ENCODE data around the gene MED17. TPM values are rescaled to one million over a fixed set of nuclear protein-coding genes. Genes with fewer than 3 reads are reported as not detected.

The MED17 gene, protein sequence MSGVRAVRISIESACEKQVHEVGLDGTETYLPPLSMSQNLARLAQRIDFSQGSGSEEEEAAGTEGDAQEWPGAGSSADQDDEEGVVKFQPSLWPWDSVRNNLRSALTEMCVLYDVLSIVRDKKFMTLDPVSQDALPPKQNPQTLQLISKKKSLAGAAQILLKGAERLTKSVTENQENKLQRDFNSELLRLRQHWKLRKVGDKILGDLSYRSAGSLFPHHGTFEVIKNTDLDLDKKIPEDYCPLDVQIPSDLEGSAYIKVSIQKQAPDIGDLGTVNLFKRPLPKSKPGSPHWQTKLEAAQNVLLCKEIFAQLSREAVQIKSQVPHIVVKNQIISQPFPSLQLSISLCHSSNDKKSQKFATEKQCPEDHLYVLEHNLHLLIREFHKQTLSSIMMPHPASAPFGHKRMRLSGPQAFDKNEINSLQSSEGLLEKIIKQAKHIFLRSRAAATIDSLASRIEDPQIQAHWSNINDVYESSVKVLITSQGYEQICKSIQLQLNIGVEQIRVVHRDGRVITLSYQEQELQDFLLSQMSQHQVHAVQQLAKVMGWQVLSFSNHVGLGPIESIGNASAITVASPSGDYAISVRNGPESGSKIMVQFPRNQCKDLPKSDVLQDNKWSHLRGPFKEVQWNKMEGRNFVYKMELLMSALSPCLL
- polyA plus RNA-seq (ENCODE audit: insufficient read length in 3 of 3): 10 to 100 TPM; 34.6 to 44.8 (median 35.5) TPM
- long read RNA-seq, donor 1, full-length matches to known transcripts: 5 of 5 reads
- long read RNA-seq, donor 1, partial matches to known transcripts: 0 of 5 reads
- long read RNA-seq, donor 1, other reads (novel, unspliced or antisense): 0 of 5 reads
- long read RNA-seq, donor 2, full-length matches to known transcripts: 9 of 9 reads
- long read RNA-seq, donor 2, partial matches to known transcripts: 0 of 9 reads
- long read RNA-seq, donor 2, other reads (novel, unspliced or antisense): 0 of 9 reads
- long read RNA-seq, donor 3, full-length matches to known transcripts: 14 of 14 reads
- long read RNA-seq, donor 3, partial matches to known transcripts: 0 of 14 reads
- long read RNA-seq, donor 3, other reads (novel, unspliced or antisense): 0 of 14 reads
- long read RNA-seq, donor 4, full-length matches to known transcripts: 8 of 8 reads
- long read RNA-seq, donor 4, partial matches to known transcripts: 0 of 8 reads
- long read RNA-seq, donor 4, other reads (novel, unspliced or antisense): 0 of 8 reads
- long read RNA-seq, donor 5: 0 reads
- long read RNA-seq, donor 6, full-length matches to known transcripts: 9 of 9 reads
- long read RNA-seq, donor 6, partial matches to known transcripts: 0 of 9 reads
- long read RNA-seq, donor 6, other reads (novel, unspliced or antisense): 0 of 9 reads
- long read RNA-seq, donor 7, full-length matches to known transcripts: 12 of 12 reads
- long read RNA-seq, donor 7, partial matches to known transcripts: 0 of 12 reads
- long read RNA-seq, donor 7, other reads (novel, unspliced or antisense): 0 of 12 reads
- long read RNA-seq, donor 8, full-length matches to known transcripts: 12 of 12 reads
- long read RNA-seq, donor 8, partial matches to known transcripts: 0 of 12 reads
- long read RNA-seq, donor 8, other reads (novel, unspliced or antisense): 0 of 12 reads
- long read RNA-seq, donor 9, full-length matches to known transcripts: 11 of 11 reads
- long read RNA-seq, donor 9, partial matches to known transcripts: 0 of 11 reads
- long read RNA-seq, donor 9, other reads (novel, unspliced or antisense): 0 of 11 reads
- long read RNA-seq, donor 10, full-length matches to known transcripts: 6 of 6 reads
- long read RNA-seq, donor 10, partial matches to known transcripts: 0 of 6 reads
- long read RNA-seq, donor 10, other reads (novel, unspliced or antisense): 0 of 6 reads
- long read RNA-seq, donor 11, full-length matches to known transcripts: 8 of 8 reads
- long read RNA-seq, donor 11, partial matches to known transcripts: 0 of 8 reads
- long read RNA-seq, donor 11, other reads (novel, unspliced or antisense): 0 of 8 reads
- long read RNA-seq, donor 12, full-length matches to known transcripts: 2 of 2 reads
- long read RNA-seq, donor 12, partial matches to known transcripts: 0 of 2 reads
- long read RNA-seq, donor 12, other reads (novel, unspliced or antisense): 0 of 2 reads
- long read RNA-seq, donor 13: 0 reads
- long read RNA-seq, donor 14, full-length matches to known transcripts: 9 of 9 reads
- long read RNA-seq, donor 14, partial matches to known transcripts: 0 of 9 reads
- long read RNA-seq, donor 14, other reads (novel, unspliced or antisense): 0 of 9 reads
- long read RNA-seq, donor 15, partial matches to known transcripts: 0 of 1 reads
- long read RNA-seq, donor 15, other reads (novel, unspliced or antisense): 0 of 1 reads
- long read RNA-seq, donor 16, full-length matches to known transcripts: 33 of 33 reads
- long read RNA-seq, donor 16, partial matches to known transcripts: 0 of 33 reads
- long read RNA-seq, donor 16, other reads (novel, unspliced or antisense): 0 of 33 reads

DNA sequence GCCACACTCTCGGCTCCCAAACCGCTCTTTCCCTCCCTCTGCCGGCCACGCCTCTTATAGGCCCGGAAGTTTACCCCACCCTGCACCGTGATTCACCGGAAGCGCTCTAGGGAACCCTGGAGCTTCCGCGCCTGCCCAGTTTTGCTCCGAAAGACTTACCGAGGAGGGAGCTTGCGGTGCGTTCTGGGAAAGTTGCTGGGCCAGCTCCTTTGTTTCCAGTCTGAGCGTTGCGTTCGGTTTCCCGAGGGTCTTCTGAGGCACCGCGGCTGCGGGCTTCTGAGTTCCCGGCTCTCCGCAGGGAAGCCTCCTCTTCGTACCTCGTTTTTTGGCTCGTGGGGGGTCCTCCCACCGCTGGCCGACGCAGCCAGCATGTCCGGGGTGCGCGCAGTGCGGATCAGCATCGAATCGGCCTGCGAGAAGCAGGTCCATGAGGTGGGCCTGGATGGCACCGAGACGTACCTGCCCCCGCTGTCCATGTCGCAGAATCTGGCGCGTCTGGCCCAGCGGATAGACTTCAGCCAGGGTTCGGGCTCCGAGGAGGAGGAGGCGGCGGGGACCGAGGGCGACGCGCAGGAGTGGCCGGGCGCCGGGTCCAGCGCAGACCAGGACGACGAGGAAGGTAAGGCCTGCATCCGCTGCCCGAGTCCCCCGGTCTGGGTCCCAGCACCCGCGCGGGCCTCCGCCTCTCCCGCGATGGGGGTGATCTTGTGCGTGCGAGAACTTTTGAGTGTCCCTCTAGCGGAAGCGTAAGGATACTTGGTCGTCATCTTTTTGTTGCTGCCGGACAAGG lies at the start of gene MED17:
MED17 (plus strand) TSS at position 138 of the 790 bp plus-strand sequence; CDS start at position 370, 232 bp downstream.
- peak; percentile 86 to 95 (median 91) for DNase-seq (ENCODE audit: extremely low read depth in 1 of 11, low read depth in 9 of 11, low spot score in 4 of 11)

DNA sequence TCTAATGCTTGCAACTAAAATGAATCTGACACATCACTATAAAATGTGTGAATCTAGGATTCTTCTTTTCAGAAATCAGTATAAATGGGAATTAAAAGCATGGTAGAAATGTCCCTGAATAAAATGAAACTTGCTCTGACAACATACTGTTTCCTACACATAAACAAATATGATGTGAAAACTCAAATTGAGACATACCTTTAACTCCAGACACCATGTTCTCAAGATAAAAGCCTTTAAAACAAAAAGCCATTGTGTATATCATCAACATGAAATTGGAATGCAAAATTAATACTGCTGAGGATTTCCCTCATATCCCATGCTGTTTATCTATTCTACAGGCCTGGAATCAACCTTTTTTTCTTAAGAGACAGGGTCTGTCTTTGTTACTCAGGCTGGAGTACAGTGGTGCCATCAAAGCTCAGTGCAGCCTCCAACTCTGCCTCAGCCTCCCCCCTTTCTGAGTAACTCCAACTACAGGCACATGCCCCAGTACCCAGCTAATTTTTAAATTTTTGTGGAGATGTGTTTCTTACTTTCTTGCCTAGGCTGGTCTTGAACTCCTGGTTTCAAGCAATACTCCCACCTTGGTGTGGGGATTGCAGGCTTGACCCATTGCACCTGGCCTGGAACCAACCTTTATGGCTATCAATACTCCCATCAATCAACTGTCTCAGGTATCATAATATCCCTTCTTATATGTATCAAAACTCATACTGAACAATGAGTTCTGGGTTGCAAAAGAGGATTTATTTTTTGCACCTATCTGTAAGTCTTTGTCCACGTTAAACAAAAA lies 49.5 kb upstream of the MED17 start:
- no peak for DNase-seq (ENCODE audit: extremely low read depth in 1 of 11, low read depth in 9 of 11, low spot score in 4 of 11)

DNA sequence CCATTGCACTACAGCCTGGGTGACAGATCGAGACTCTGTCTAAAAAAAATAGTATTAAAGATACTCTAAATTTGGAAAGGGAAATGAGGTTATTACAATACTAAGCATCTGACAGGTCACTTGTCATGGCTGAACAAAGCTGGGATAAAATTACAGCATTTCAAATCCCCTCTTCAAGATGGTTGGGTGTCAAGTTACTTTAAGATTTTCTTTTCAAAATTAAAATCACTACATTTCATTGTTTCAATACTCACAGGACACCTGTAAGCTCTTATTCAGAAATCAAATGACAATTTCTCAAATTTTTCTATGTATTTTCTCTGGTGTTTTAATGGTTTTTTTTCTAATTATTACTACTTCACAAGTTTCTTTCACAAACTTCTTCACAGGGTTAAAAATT lies 48.5 kb upstream of the MED17 start:
- no peak for DNase-seq (ENCODE audit: extremely low read depth in 1 of 11, low read depth in 9 of 11, low spot score in 4 of 11)

DNA sequence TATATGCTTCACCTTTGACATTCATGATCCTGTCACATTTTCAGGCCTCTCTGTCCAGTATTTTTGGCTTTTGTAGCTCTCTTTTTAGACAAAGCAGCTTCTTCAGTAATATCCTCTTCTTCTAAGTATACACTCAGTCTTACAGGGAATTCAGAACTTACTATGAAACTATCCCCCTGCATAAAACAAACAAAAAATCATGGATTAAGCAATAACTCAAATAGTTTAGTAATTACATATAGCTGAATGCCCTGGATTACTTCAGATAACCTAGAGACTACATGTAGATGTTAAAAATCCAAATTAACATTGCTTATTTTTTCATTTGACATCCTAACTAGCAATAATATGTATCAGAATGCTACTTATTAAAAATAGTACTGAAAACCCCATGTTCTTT lies 48.0 kb upstream of the MED17 start:
- DNase-seq (ENCODE audit: extremely low read depth in 1 of 11, low read depth in 9 of 11, low spot score in 4 of 11): no peak

DNA sequence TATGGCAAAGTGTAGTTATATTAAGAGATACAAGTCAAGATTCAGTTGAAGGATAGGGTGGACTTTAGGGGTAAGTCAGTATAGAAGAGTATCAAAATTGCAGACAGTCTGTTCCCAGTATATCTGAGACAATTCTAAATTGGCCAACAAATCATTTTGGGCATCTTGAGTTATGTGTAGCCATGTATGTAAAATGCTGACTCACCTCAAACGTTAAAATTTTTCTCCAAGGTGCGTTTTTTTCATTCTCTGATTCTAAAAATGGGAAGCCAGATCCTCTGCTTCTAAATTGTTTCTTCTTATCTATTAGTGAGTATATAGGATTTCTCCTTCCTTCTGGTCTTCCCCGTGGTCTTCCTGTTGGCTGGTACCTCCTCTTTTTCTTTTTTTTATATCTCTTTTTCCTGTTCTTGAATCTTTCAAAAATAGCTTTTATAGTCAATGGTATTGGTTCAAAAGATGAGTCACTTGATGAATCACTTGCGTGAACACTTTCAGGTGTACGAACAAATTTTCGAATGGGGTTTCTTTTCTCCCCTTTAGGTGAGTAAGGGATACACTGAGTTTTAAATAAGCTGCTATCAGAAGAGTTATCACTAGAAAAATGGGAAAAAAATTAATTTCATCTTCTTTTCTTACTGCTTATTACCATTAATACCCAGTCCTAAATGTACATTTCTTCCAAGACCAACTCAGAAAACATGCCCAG lies 46.0 kb upstream of the MED17 start:
- no peak for DNase-seq (ENCODE audit: extremely low read depth in 1 of 11, low read depth in 9 of 11, low spot score in 4 of 11)

DNA sequence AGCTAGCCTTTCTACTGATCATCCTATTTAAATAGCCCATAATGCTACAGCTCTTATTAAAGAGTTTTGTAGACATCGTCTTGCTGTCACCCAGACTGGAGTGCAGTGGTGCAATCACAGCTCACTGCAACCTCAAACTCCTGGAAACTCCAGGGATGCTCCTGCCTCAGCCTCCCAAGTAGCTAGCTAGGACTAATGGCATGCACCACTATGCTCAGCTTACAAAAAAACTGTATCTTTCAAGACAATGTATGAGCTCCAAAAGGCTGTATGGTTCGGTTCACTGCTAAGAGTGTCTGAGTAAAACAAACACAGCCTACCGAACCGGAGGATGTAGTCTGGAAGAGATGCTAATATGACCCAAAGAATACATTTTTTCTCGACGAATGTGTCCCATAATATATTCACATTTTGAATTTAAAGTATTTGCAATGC lies 45.4 kb upstream of the MED17 start:
- DNase-seq (ENCODE audit: extremely low read depth in 1 of 11, low read depth in 9 of 11, low spot score in 4 of 11): no peak

DNA sequence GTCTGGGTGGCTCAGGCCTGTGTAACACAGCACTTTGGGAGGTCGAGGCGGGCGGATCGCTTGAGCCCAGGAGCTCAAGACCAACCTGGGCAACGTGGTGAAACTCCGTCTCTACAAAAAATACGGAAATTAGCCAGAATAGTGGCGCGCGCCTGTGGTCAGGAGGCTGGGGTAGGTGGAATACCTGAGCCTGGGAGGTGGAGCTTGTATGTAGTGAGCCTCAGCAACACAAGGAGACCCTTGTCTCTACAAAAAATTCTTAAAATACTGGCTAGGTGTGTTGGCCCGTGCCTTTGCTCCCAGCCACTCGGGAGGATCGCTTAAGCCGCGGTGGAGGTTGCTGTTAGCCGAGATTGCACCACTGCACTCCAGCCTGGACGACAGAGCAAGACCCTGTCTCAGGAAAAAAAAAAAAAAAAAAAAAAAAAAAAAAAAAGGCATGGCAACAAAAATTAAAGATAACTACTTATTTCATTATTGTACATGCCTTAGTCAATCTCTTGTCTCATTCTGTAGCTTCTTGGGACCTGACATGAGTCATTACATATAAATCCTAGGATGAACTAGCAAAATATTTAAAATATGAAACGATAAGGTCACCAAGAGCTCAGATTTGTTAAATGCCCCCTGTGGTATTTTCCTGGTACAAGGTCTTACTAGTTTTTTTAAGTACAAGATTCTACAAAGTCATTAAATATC lies 43.9 kb upstream of the MED17 start:
- peak in 1 of 11 donors; percentile 21 for DNase-seq (ENCODE audit: extremely low read depth in 1 of 11, low read depth in 9 of 11, low spot score in 4 of 11)

DNA sequence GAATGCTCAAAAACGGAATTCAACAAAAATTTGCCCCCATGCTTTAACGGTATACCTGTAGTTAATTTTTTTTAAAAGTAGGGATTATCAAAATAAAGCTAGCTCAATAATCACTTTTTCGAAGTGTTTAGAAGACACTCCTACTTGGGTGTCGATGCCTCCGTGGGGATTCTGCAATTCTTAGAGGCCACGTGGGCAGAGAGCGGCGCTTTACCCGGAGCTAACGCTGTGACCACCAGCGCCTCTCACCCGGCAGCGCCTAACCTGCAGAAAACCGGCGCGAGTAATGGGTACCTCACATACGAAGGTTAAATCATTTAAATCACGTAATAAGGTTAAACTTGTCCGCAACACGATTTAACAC lies 43.4 kb upstream of the MED17 start:
- DNase-seq (ENCODE audit: extremely low read depth in 1 of 11, low read depth in 9 of 11, low spot score in 4 of 11): peak in 7 of 11 donors; percentile 20 to 44 (median 33)

DNA sequence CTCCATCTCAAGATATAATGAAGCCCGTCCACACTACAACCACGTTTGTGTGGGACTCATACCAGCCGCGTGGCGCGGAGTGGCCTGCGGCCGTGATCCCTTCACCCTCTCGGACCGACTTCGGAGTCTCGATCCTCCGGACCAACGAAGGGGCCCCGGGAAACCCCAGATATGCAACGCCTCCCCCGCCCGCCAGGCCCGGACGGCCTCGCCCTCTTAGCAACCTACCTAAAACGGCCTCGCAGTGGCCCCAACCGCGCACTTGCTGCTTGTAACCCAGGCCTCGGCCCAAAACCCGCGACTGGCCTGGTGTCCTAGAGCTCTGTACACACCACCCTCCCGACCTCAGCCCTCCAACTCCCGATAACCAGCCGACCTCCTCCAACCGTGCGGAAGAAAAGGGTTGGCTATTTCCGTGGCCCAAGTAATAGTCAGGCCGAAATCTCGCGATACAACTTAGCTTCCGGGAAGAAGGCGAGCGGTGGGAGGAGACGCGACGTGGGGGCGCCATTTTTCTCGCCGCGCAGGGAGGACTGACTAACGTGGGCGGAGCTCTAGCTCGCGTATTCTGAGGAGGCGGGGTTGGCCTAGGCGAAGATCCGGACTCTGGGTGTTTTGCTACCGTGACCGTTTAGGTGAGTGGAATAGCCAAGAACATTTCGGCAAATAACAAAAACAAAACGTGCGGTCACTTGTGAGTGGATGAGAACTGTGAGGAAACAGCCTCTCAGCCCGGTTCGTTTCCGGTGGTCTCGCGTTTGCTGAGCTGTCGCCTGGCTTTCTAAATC lies 42.8 kb upstream of the MED17 start, which contains the start of the genes C11orf54 and TAF1D:
C11orf54 (plus strand) TSS at position 579 of the 788 bp plus-strand sequence. CDS start 5,722 bp downstream, outside the sequence.
TAF1D (minus strand) TSS at position 402 of the 788 bp plus-strand sequence. CDS start 2,191 bp downstream, outside the sequence.
- DNase-seq (ENCODE audit: extremely low read depth in 1 of 11, low read depth in 9 of 11, low spot score in 4 of 11): peak; percentile 94 to 99 (median 98)

DNA sequence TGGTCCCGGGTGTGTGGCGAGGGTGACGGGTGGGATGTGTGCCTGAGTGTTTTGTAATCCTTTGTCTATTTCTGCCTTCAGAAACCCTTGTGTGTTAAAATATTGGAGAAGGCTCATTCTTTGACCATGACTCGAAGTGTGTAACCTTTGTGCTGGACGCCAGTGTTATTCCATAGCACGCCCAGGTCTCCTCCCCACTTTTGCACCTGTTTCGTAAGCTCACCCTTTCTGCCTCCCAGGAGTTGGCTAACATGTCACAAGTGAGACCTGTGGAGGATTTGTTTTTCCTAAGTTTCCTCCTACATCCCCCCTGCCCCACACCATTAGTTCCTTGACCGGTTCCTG lies 42.2 kb upstream of the MED17 start:
- DNase-seq (ENCODE audit: extremely low read depth in 1 of 11, low read depth in 9 of 11, low spot score in 4 of 11): peak in 6 of 11 donors; percentile 36 to 49 (median 46)

DNA sequence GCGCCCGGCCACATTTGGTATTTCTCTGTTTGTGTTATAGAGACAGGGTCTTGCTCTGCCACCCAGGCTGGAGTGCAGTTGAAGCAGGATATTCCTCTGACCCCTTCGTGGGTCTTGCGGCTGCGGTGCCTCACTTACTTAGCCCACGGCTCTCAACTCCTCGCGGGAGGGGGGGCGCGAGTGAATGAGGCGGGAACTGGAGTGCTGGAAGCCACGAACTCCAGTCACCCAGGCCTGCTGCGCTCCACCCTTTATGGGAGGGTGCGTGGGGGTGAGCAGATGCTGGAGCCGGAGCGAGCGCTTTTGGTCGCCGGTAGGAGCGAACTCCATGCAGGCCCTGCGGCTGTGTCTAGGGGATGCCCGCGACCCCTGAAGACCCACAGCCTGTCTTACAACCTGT lies 40.8 kb upstream of the MED17 start:
- DNase-seq (ENCODE audit: extremely low read depth in 1 of 11, low read depth in 9 of 11, low spot score in 4 of 11): no peak

DNA sequence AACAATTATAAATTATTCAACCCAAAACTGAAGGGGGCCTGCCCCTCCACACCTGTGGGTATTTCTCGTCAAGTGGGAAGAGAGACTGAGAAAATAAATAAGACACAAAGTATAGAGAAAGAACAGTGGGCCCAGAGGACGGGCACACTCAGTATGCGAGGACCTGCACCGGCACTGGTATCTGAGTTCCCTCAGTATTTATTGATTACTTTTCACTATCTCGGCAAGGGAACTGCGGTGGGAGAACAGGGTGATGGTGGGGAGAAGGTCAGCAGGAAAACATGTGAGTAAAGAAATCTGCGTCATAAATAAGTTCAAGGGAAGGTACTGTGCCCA lies 39.4 kb upstream of the MED17 start:
- no peak for DNase-seq (ENCODE audit: extremely low read depth in 1 of 11, low read depth in 9 of 11, low spot score in 4 of 11)
